T-helper 2 cell (primary cell): Measurements from ENCODE around the gene ZNF821.
"Not testable (repeated sequence)": the region's sequence is repeated elsewhere in the genome, so short reads cannot be mapped to it uniquely, and the experiment has no call there.

Source experiments
- DNase-seq, 5 experiments: peaks; one replicate each; pipeline versions ENCODE4 v3.0.0 to v3.0.0-alpha.2; 2012 to 2022

ZNF821 gene

GRCh38 chr16:71899171-71899570 lies 15.2 kb upstream of the ZNF821 start:
- no peak for DNase-seq

DNA sequence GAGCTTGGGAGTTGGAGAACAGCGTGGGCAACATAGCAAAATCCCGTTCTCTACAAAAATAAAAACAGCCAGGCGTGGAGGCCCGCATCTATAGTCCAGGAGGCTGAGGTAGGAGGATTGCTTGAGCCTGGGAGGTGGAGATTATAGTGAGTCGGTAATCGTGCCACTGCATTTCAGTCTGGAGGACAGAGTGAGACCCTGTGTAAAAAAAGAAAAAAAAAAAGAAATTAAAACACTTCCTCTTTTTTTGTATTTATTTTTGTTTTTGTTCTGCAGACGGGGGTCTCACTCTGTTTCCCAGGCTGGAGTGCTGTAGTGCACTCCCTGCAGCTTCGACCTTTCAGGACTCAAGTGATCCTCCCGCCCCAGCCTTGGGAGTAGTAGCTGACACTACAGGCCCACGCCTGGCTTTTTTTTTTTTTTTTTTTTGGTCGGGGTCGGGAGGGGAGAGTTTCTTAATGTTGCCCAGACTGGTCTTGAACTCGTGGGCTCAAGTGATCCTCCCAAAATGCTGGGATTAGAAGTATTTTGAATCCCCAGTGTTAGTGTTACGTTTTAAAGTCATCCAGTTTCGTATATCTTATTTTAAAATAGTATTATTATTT lies 12.9 kb upstream of the ZNF821 start:
- no peak for DNase-seq

- DNase-seq = peak in 2 of 5 experiments; percentile 12 to 54
Measured at GRCh38 chr16:71895679-71896365, 11.8 kb upstream of the ZNF821 start.

GRCh38 chr16:71894921-71895678 lies 11.1 kb upstream of the ZNF821 start, which contains the start of gene IST1:
IST1 (plus strand) TSS chr16:71895531; CDS start chr16:71915641, 20,110 bp downstream.
- peak; percentile 94 to 100 (median 97) for DNase-seq

DNA sequence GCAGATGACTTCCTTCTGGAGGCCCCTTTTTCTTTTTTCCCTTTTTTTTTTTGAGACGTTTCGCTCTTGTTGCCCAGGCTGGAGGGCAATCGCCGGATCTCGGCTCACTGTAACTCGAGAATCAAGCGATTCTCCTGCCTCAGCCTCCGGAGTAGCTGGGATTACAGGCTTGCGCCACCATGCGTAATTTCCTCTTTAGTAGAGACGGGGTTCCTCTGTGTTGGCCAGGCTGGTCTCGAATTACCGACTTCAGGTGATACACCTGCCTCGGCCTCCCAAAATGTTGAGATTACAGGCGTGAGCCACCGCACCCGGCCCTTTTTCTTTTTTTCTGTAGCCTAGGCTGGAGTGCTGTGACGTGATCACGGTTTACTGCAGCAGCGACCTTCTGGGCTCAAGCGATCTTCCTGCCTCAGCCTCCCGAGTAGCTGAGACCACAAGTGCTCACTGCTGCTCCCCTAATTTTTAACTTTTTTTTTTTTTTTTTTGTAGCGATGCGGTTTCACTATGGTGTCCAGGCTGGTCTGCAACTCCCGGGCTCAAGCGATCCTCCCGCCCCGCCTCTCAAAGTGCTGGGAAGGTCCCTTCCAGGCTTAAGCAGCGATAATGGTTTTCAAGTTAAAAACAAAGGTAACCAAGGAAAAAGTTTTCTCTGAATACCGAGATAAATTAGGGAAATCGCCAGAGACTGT lies 10.4 kb upstream of the ZNF821 start:
- peak in 3 of 5 experiments; percentile 29 to 57 (median 31) for DNase-seq

GRCh38 chr16:71893888-71894228 lies 9.9 kb upstream of the ZNF821 start:
- no peak for DNase-seq

- no peak for DNase-seq
Measured at GRCh38 chr16:71889147-71889546, 5.2 kb upstream of the ZNF821 start.

DNA sequence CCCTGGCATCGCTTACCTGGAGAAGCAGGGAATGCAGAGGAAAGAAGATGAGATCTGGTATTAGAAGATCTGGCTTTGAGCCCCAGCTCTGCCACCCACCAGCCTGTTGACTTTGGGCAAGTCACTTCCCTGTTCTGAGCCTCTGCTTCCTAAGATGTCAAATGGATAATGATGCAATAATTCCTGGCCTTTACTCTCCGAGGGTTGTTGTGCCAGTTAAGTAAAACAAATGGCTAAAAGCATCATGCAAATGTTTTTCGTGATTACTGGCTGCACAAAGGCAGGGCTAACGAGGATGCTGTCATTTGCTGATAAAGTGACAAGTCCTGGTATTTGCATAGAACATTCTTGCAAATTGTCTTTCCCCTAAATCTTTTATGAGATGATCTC lies 1.3 kb upstream of the ZNF821 start:
- no peak for DNase-seq

- DNase-seq = peak in 4 of 5 experiments; percentile 29 to 68 (median 42)
Measured at GRCh38 chr16:71883168-71883848, 674 bp downstream of the ZNF821 start.

DNA sequence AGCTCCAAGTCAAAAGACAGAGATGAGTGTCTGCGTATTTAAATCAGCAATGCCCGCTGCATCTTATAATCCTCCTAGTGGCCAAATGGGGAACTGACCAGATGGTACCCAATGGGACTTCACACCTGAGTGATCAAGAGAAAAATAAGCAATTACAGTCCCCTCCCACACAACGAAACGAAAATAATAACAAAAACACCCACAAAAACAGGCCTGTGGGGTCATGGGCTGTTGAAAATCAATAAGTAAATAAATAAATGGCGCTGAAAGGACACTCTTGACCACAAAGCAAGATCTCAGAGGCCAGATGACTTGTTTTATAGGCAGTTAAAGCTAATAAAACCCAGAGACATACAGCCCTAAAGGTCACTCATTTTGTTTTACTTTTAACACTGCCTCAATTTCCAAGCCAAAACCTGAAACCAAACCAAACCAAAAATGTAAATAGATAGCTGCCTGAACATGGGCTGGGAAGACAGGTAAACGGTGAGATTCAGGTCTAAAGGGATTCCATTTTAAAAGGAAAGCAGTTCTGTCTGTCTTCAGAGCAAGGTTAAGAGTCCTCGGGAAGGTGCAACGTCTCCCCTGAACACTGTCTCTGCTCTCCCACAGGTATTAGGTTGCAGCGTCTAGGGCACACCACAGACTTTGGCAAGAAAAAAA lies 1.3 kb downstream of the ZNF821 start:
- DNase-seq = peak in 4 of 5 experiments; percentile 56 to 90 (median 66)

DNA sequence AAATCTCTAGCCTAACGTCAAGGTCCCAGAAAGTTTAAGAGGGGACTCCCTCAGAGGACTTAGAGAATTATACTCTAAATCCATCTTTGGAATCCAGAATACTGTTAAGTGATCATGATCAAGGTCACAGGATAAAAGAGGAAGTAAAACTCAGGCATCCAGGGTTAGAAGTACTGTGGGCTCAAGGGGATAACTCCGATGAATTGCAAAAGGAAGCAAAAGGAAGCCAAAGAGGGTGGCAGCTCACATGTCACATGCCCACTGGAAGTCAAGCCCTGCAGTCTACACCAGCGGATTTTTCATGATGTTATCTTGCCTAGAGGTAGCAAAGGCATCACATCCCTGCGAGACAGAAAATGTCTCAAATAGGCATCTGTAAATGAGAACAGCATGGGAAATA lies 3.8 kb downstream of the ZNF821 start:
- peak in 1 of 5 experiments; percentile 7 for DNase-seq

DNA sequence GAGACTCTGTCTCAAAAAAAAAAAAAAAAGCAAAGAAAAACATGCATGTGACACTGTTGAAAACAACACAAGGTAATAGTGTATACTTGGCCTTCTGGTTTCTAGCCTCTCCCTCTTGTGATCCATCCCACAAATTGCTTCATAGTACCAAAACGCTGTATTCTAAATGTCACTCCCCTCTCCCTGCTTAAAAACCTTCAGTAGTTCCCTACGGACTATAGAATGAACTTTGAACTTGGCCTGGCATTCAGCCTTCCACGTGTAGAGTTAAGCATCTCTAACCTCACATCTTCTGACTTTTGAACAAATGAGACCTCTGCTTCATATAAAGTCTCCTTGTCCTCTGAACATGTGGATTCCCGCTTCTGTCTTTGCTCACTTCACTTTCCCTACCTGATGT lies 5.1 kb downstream of the ZNF821 start:
- DNase-seq = no peak

GRCh38 chr16:71873199-71873598 lies 10.8 kb downstream of the ZNF821 start:
- DNase-seq = no peak

- no peak for DNase-seq
Measured at GRCh38 chr16:71870818-71871217, 13.2 kb downstream of the ZNF821 start.

DNA sequence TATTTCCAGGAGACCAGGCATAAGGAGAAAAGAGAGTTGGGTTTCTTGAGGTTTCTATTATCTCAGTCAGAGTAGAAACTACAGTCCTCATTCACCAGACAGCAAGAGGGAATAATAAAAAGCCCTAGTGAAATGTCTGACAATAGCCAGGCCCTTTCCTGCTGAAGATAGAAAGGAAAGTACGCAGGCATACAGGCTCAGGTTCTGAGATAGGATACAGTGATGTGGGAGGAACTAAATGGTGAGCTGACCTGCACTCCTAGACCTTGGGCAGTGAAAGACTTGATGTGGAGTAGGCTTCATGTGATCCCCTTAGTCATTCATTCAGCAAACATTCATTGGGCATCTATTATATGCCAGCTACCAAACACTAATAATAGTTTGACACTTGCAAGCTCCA lies 14.9 kb downstream of the ZNF821 start:
- DNase-seq = no peak

GRCh38 chr16:71867939-71868338 lies 16.0 kb downstream of the ZNF821 start:
- no peak for DNase-seq

DNA sequence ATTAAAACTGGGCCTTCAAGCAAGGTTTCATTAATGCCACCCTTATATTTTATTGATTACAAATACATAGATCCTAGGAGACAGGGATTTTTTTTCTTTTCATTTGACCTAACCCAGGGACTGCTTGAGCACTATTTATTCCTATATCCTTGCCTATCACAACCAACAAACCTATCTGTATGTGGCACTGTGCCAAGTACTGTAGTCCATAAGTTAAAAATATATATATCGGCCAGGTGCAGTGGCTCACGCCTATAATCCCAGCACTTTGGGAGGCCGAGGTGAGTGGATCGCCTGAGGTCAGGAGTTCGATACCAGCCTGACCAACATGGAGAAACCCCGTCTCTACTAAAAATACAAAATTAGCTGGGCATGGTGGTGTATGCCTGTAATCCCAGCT lies 16.8 kb downstream of the ZNF821 start:
- not testable (repeated sequence) for DNase-seq

DNA sequence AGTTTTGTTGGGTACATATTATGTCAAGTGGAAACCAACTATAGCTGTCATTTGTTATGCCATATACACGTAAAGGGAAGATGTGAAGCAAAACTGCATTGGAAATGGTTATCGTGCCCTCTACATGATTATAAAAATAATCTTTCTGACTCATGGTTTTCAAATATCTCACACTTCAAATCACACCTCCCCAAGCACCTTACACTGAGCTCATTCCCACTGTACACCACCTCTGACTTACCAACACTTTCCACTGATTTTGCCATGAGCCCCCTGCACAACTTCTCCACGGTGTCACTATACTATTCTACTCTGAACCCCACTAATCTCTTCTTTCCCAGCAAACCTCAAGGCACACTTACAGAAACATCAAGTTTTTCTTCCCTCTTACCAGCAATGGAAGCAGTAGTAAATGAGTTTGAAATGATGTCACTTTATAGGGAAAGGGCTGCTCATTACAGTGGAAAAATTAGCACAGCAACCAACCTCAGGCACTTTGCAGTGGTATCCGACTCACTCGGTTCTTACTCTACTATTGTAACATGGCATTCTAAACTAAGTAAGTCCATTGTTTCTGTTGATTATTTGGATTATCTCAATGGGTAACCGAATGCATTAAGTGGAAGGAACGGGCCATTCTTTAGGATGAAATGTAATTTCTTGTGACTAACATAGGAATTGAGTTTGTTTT lies 18.7 kb downstream of the ZNF821 start:
- no peak for DNase-seq

GRCh38 chr16:71863995-71864394 lies 20.0 kb downstream of the ZNF821 start:
- no peak for DNase-seq

DNA sequence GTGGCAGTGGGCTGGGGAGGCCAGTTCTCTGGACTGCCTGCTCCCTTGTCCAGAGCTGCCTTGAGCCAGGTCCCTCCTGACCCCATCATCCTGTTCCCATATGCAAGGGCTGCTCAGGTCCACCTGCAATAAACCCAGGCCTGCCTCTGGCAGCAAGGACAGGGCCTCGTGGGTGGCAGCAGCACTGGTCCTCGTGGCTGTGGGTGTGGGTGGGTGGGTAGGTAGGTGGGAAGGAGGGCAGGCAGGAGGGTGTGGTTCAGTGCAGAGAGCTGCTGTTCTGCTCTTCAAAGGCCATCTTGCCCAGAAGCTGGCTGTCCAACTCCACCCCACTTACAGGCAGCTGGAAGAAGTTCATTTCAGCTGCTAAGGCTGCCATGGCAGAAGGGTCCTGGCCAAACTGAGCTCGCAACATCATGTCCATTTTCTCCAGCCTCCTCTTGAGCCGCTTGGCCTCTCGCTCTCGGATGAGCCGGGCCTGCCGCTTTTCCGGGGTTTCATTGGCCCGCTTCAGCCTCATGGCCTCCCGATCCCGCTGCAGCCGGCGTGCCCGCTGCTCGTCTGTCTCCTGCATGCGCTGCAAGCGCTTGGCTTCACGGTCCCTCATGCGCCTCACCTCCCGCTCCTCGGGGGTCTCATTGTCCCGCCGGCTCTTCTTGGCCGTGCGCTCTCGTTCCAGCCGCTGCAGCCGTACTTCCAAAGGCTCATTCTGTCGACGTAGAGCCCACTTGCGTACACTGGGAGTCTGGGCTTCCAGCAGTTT lies 24.0 kb downstream of the ZNF821 start:
- no peak for DNase-seq
